Measurements from ENCODE around the gene CAPN3.

DNA sequence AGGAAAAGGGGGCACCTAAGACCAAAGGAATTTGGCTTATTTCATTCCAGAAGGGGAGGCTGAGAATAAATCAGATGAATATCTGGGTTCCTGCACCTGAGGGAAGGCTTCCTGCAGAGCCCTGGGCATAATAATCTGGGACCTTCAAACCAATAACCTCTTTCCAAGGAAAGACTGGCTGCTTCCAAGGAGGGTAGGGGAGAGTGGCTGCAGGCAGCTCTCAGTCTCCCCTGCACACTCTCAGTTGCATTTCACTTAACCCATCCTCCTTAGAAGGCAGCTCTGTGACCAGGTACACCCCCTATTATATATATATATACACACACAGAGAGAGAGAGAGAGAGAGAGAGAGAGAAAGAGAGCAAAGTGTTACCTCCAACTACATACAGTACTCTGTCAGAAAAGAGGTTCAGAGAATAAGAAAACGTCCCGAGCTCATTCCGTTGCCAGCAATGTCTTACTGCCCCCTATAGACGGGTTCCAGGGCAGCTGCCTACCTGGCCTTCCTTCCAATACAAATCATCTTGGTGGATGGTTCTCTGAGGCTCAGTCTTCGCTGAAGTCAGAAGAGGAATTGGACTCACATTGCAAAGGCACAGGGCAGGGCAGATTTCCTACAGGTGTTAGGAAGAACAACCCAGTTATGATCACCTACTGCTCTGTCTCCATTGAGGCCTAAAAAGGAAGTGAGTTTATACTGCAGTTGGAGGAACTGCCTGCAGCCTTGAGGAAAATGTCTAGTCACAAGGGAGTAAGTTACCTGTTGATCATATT lies 26.1 kb downstream of the CAPN3 start:
- TF ChIP-seq POLR2A (IDR thresholded peaks at IDR 0.05; ENCODE audit: low read length) (no peak), GATA1 (IDR thresholded peaks at IDR 0.05; ENCODE audit: low read depth, low read length) (no peak)
